NCI-H2029 (cell line): ENCODE data around the gene NDUFB3.

ENCODE experiments used
- DNase-seq: peaks from one replicate; lab custom pipeline; 2025; lab: John Stamatoyannopoulos, UW

NDUFB3 gene

DNA sequence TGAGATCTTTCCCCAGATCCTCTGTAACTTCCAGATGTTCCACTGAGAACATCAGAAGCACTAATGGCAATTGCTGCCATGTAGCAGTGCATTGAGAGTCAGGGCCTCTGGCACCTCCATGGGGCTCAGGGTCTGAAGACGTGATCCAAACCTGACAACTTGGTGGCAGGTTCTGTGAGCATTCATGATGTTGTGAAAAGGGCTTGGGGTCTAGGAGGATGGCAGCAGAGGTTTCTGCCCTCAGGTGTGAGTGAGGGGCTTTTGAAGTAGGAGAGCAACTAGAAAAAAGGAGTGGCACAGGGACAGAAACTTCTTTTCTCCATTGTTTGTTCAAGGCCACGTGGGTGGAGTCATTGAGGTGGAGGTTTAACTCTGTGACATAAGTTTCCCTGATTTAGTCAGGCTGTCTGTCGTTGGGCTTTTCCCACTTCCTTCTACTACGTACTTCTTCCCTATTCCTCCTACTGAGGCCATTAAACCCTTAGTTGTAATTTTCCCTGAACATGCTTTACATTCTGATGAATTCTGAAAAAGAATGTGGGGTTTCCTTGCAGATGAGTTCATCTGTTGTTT, 57.2 kb downstream of the NDUFB3 start:
- DNase-seq: no peak

DNA sequence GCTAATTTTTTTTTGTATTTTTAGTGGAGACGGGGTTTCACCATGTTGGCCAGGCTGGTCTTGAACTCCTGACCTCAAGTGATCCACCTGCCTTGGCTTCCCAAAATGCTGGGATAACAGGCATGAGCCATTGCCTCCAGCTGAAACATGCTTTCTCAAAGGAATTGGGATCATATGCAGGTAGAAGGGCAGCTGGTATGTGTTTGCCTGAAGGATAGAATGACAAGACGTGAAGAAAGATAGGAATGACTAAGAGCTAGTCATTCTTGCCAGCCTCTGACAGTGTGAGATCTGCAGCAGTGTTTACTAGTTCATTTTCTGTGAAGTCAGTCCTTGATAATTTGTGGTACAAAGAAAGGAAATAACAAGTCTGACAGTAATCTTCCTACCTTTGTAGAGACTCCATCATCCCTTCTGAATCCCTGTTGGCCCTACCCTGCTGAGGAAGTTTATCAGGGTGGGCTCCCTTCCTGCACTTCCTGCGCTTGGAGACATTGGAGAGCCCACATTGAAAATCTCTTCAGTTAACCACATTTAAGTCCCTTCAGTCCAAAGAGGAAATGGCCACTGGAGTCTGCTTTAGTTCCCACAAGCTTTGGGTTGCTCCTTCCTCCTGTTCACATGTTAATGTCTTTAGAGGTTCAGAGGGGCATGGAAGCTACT, 58.9 kb downstream of the NDUFB3 start:
- no peak for DNase-seq

DNA sequence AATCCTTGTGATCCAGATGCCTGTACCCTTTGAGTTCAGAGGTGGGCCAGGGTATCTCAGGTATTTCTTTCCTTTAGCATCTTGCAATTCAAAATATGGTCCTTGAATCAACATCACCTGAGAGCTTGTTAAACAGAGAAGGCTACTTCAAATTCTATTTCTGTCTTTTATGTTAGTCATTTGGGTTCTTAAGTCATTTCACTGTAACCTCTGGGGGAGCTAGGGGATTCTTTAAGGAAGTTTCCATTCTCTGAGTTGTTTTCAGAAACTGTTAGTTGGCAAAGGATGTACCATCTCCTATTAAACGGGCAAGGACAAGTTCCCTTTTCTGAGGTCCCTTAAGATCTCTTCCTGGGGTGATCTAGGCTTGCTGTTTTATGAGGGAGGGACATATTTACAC, 60.7 kb downstream of the NDUFB3 start:
- no peak for DNase-seq
